MCF 10A (cell line): Measurements from ENCODE around the gene WDR62. TPM values are rescaled to one million over a fixed set of nuclear protein-coding genes. Genes with fewer than 3 reads are reported as not detected.

Experiments
- BruUV-seq: library from RNA; stranded (reverse); fragments of 400-500 nt; replicated peaks from 2 replicates; lab custom pipeline; 2021; lab: Mats Ljungman, UMichigan
- CTCF ChIA-PET: fragments of 300-600 bp; sonication (Branson Sonifier 250); formaldehyde crosslinking; extraction: SDS; loops from one replicate; lab custom pipeline; 2021; ENCODE audit warnings: antibody characterized with exemption, inconsistent platforms; lab: Yijun Ruan, JAX
- POLR2A ChIA-PET: fragments of 300-600, 350-650 bp; sonication (Branson Sonifier 250); formaldehyde crosslinking; extraction: SDS; loops from one replicate; lab custom pipeline; 2020; ENCODE audit warnings: antibody characterized with exemption, inconsistent platforms; lab: Yijun Ruan, JAX
- DNase-seq: peaks from one replicate; pipeline ENCODE4 v3.0.0-alpha.2; 2018; ENCODE audit not compliant: unreplicated experiment
- H3K27ac Mint-ChIP-seq: one replicate; pipeline ENCODE4 v1.8.0; 2022; ENCODE audit warnings: mild to moderate bottlenecking, low read depth, mixed read lengths; ENCODE audit not compliant: unreplicated experiment
- H3K27me3 Mint-ChIP-seq: one replicate; pipeline ENCODE4 v1.8.0; 2022; ENCODE audit warnings: mixed read lengths; ENCODE audit not compliant: insufficient read depth, unreplicated experiment
- H3K36me3 Mint-ChIP-seq: one replicate; pipeline ENCODE4 v1.8.0; 2022; ENCODE audit warnings: mild to moderate bottlenecking, moderate library complexity, mixed read lengths; ENCODE audit not compliant: insufficient read depth, unreplicated experiment
- H3K4me1 Mint-ChIP-seq: one replicate; pipeline ENCODE4 v1.8.0; 2022; ENCODE audit warnings: mixed read lengths; ENCODE audit not compliant: insufficient read depth, unreplicated experiment
- H3K4me3 Mint-ChIP-seq: one replicate; pipeline ENCODE4 v1.8.0; 2022; ENCODE audit warnings: mild to moderate bottlenecking, moderate library complexity, mixed read lengths; ENCODE audit not compliant: unreplicated experiment
- H3K9me3 Mint-ChIP-seq: one replicate; pipeline ENCODE4 v1.8.0; 2022; ENCODE audit warnings: mixed read lengths; ENCODE audit not compliant: unreplicated experiment
- CTCF ChIP-seq: fragments of 200-600 bp; IDR thresholded peaks from one replicate; pipeline ENCODE4 v1.8.0; 2022; ENCODE audit warnings: antibody characterized with exemption, mild to moderate bottlenecking; ENCODE audit not compliant: unreplicated experiment
- intact Hi-C: fragments of 100-400 bp; cut with micrococcal nuclease; formaldehyde crosslinking; loops from 2 replicates; pipeline ENCODE4 v1.14.1; 2022
- total RNA-seq: library from RNA; stranded (reverse); gene quantifications from 2 replicates; pipeline ENCODE4 v1.2.3, GENCODE V29; 2022

The WDR62 gene
- total RNA-seq, 1 experiment from 2014 or later, result 6.2 TPM

- TF ChIP-seq CTCF, result no peak
- intact Hi-C loops, result no loop called here
- BruUV-seq, result TSS peak; percentile 83
- ChIA-PET POLR2A (interaction anchor here (0.6 to 2.3 kb wide), 14 partner anchors 9 to 394 kb away, joined by 3 to 40 read pairs (median 6); partner anchors contain the start of genes ALKBH6, POLR2I, TBCB and THAP8), CTCF (interaction anchor here (0.7 kb wide), 2 partner anchors 33 to 1377 kb away, joined by 3 read pairs; no protein-coding TSS in a partner anchor)
- H3K27me3 Mint-ChIP-seq, result no peaks in the 10 kb centered on the region
- H3K4me1 Mint-ChIP-seq, result peaks cover 38% of the 10 kb centered on the region
- H3K36me3 Mint-ChIP-seq, result peaks cover 38% of the 10 kb centered on the region
- H3K4me3 Mint-ChIP-seq, result peak overlapping the region; percentile 97
- no peaks in the 10 kb centered on the region for H3K9me3 Mint-ChIP-seq
- DNase-seq, result peak; percentile 78
- peak overlapping the region; percentile 97 for H3K27ac Mint-ChIP-seq
Observed at GRCh38 chr19:36140304-36141038, 85.8 kb downstream of the WDR62 start.

GRCh38 chr19:36141039-36141927 is 86.6 kb downstream of the WDR62 start:
- Mint-ChIP-seq H3K9me3 (no peaks in the 10 kb centered on the region), H3K4me1 (peaks cover 34% of the 10 kb centered on the region), H3K27ac (peak overlapping the region; percentile 97), H3K27me3 (no peaks in the 10 kb centered on the region), H3K4me3 (peak overlapping the region; percentile 97), H3K36me3 (peaks cover 46% of the 10 kb centered on the region)
- peak; percentile 95 for DNase-seq
- POLR2A ChIA-PET, result interaction anchor here (0.6 to 2.0 kb wide), 3 partner anchors 9 to 247 kb away, joined by 4 to 40 read pairs (median 20); no protein-coding TSS in a partner anchor
- no TSS peak for BruUV-seq
- CTCF ChIA-PET, result no interaction called here
- intact Hi-C loops, result no loop called here
- no peak for TF ChIP-seq CTCF

GRCh38 chr19:36142046-36142445 is 87.3 kb downstream of the WDR62 start:
- no peaks in the 10 kb centered on the region for H3K27me3 Mint-ChIP-seq
- BruUV-seq, result no TSS peak
- DNase-seq, result no peak
- no peak for TF ChIP-seq CTCF
- intact Hi-C loops, result no loop called here
- H3K4me3 Mint-ChIP-seq, result no peak overlapping the region
- peak overlapping the region; percentile 97 for H3K27ac Mint-ChIP-seq
- H3K36me3 Mint-ChIP-seq, result peaks cover 54% of the 10 kb centered on the region
- ChIA-PET CTCF (interaction anchor here (0.8 to 2.9 kb wide), 2 partner anchors 14 to 15 kb away, joined by 3 to 8 read pairs; no protein-coding TSS in a partner anchor), POLR2A (no interaction called here)
- H3K4me1 Mint-ChIP-seq, result peaks cover 32% of the 10 kb centered on the region
- no peaks in the 10 kb centered on the region for H3K9me3 Mint-ChIP-seq

GRCh38 chr19:36142496-36142895 is 87.8 kb downstream of the WDR62 start:
- intact Hi-C loops, result no loop called here
- H3K4me1 Mint-ChIP-seq, result peaks cover 31% of the 10 kb centered on the region
- BruUV-seq, result no TSS peak
- no peaks in the 10 kb centered on the region for H3K9me3 Mint-ChIP-seq
- DNase-seq, result no peak
- TF ChIP-seq CTCF, result no peak
- ChIA-PET POLR2A (no interaction called here), CTCF (interaction anchor here (0.8 to 2.9 kb wide), 2 partner anchors 14 to 15 kb away, joined by 3 to 8 read pairs; no protein-coding TSS in a partner anchor)
- no peak overlapping the region for H3K4me3 Mint-ChIP-seq
- peaks cover 58% of the 10 kb centered on the region for H3K36me3 Mint-ChIP-seq
- H3K27me3 Mint-ChIP-seq, result no peaks in the 10 kb centered on the region
- H3K27ac Mint-ChIP-seq, result no peak overlapping the region
